Activated T-cell treated with anti-CD3 and anti-CD28 coated beads, Interleukin-2, amount 50 U/mL, for 24 hours (primary cell): ENCODE results near the gene ALDOB.
A peak's percentile ranks its signal among the peaks of the same experiment; 100 is the strongest.

Source experiments
- DNase-seq: peaks from one replicate; pipeline ENCODE4 v3.0.0-alpha.2; 2020
- H3K27ac Mint-ChIP-seq: 2 replicates; pipeline ENCODE4 v1.8.0; 2020; ENCODE audit warnings: mild to moderate bottlenecking, mixed read lengths
- H3K27me3 Mint-ChIP-seq: 2 replicates; pipeline ENCODE4 v1.8.0; 2020; ENCODE audit warnings: mixed read lengths
- H3K36me3 Mint-ChIP-seq: 2 replicates; pipeline ENCODE4 v1.8.0; 2020; ENCODE audit warnings: low read depth, mixed read lengths
- H3K4me1 Mint-ChIP-seq: 2 replicates; pipeline ENCODE4 v1.8.0; 2020; ENCODE audit warnings: low read depth, mixed read lengths
- H3K4me3 Mint-ChIP-seq: 2 replicates; pipeline ENCODE4 v1.8.0; 2020; ENCODE audit warnings: mild to moderate bottlenecking, moderate library complexity, mixed read lengths
- H3K9me3 Mint-ChIP-seq: 2 replicates; pipeline ENCODE4 v1.8.0; 2020; ENCODE audit warnings: mixed read lengths

Gene ALDOB

DNA sequence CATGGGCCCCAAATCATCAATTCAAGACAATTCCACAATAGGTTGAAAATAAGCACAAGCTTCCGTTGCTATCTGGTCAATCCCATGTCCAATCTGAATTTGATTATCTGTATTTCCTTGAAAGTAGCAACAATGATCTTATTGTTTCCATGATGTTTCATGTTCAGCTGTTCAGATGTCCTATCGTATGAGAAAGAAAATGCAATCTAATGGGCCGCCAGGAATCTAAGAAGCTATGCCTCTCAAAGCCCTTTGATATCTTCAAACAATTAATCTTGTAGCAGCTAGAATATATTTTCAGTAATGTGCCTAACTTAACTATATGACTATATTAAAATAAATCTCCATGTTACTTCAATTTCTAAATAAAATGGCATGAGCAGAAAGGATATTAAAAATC, 32.1 kb upstream of the ALDOB start:
- Mint-ChIP-seq H3K4me3 (no peak overlapping the region), H3K27ac (no peak overlapping the region), H3K36me3 (no peaks in the 10 kb centered on the region), H3K27me3 (peaks cover 67% of the 10 kb centered on the region), H3K9me3 (no peaks in the 10 kb centered on the region), H3K4me1 (no peaks in the 10 kb centered on the region)
- no peak for DNase-seq

GRCh38 chr9:101466863-101467262, 31.3 kb upstream of the ALDOB start:
- DNase-seq: no peak
- no peak overlapping the region for H3K4me3 Mint-ChIP-seq
- peaks cover 59% of the 10 kb centered on the region for H3K27me3 Mint-ChIP-seq
- H3K27ac Mint-ChIP-seq: no peak overlapping the region
- no peaks in the 10 kb centered on the region for H3K36me3 Mint-ChIP-seq
- no peaks in the 10 kb centered on the region for H3K9me3 Mint-ChIP-seq
- H3K4me1 Mint-ChIP-seq: no peaks in the 10 kb centered on the region

DNA sequence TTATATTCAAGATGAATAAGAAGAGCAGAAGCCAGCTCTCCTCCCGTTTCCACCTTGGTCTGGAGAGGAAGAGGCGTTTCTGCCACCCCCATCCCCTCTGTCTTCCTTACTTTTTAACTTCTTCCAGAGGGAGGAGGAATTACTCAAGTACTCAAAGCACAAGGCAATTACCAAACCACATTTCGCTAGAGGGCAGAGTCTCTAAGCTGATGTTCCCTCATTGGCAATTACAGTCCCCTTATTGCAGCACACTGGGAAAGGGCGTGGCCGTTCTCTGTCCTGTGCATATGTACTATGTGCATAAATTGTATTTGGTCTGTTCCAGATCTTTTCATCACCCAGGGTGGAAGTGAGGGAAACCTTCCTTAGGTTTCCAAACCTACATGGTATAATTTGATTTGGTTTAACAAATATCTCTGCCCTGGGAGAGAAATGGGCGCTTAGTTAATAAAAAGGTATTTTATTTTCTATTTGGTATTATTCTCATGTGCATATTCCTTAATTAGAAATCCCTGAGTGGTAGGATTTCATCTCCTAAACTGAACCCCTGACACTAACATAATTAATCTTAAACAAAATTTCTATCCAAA, 29.8 kb upstream of the ALDOB start:
- no peaks in the 10 kb centered on the region for H3K9me3 Mint-ChIP-seq
- H3K36me3 Mint-ChIP-seq: no peaks in the 10 kb centered on the region
- H3K4me1 Mint-ChIP-seq: no peaks in the 10 kb centered on the region
- H3K27me3 Mint-ChIP-seq: peaks cover 58% of the 10 kb centered on the region
- DNase-seq: no peak
- no peak overlapping the region for H3K27ac Mint-ChIP-seq
- no peak overlapping the region for H3K4me3 Mint-ChIP-seq

GRCh38 chr9:101463397-101463796, 27.8 kb upstream of the ALDOB start:
- no peaks in the 10 kb centered on the region for H3K9me3 Mint-ChIP-seq
- no peaks in the 10 kb centered on the region for H3K4me1 Mint-ChIP-seq
- H3K4me3 Mint-ChIP-seq: no peak overlapping the region
- no peaks in the 10 kb centered on the region for H3K36me3 Mint-ChIP-seq
- peaks cover 46% of the 10 kb centered on the region for H3K27me3 Mint-ChIP-seq
- no peak for DNase-seq
- H3K27ac Mint-ChIP-seq: no peak overlapping the region

- H3K27ac Mint-ChIP-seq: no peak overlapping the region
- no peak overlapping the region for H3K4me3 Mint-ChIP-seq
- H3K9me3 Mint-ChIP-seq: no peaks in the 10 kb centered on the region
- H3K36me3 Mint-ChIP-seq: no peaks in the 10 kb centered on the region
- H3K4me1 Mint-ChIP-seq: no peaks in the 10 kb centered on the region
- no peak for DNase-seq
- peaks cover 44% of the 10 kb centered on the region for H3K27me3 Mint-ChIP-seq
Observed at GRCh38 chr9:101462558-101462957, 27.0 kb upstream of the ALDOB start.

GRCh38 chr9:101460965-101461364, 25.4 kb upstream of the ALDOB start:
- Mint-ChIP-seq H3K27ac (no peak overlapping the region), H3K4me3 (no peak overlapping the region), H3K9me3 (no peaks in the 10 kb centered on the region), H3K27me3 (peaks cover 39% of the 10 kb centered on the region), H3K4me1 (no peaks in the 10 kb centered on the region), H3K36me3 (no peaks in the 10 kb centered on the region)
- no peak for DNase-seq

DNA sequence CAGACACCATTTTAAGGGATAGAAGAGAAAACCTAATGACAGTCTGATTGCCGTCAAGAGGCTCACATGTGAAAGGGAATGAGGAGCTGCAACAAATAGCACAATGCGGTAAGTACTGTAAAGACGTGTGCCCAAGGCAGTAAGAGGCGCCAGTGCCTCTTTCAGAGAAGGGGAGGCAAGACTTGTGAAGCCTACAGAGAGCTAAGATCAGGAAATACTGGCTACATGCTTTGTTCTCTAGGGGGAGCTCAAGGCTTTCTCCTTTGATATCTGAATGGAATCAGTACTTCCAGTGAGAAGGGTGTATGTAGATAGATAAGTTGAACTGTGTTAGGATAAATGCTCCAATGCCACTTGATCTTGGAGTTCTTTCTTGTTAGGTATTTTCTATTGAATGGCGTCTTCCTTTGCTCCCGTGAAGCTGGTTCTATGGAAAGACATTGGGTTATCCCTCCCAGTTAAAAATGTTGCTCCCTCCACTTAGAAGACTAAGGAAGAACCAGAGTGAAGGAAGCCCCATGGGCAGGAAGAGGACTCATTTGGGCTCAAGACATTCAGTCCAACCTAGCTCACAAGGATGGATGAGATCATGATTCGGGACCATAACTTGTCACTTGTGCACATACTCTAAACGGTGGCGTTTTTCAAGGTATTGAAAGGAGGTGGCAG, 23.5 kb upstream of the ALDOB start:
- Mint-ChIP-seq H3K4me3 (no peak overlapping the region), H3K27ac (no peak overlapping the region), H3K27me3 (peaks cover 29% of the 10 kb centered on the region), H3K36me3 (no peaks in the 10 kb centered on the region), H3K4me1 (no peaks in the 10 kb centered on the region), H3K9me3 (no peaks in the 10 kb centered on the region)
- no peak for DNase-seq

DNA sequence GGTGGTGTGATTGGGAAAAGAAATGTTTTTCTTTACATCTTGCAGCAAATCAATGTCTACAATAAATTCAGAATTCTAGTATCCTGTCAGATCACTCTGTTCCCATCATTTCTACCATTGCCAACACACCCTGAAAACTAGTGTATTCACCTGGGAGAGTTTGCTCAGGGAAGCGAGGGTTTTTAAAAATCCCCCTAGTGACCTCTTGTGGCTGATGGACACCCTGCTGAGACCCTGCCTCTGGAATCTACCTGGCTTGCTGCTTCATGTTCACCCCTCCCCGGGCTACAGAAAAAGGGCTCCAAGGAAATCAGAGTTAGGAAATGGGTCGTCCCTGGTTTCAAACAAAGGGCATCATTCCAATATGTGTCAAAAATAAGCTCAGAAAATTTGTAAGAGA, 21.4 kb upstream of the ALDOB start:
- no peaks in the 10 kb centered on the region for H3K4me1 Mint-ChIP-seq
- peaks cover 34% of the 10 kb centered on the region for H3K27me3 Mint-ChIP-seq
- no peaks in the 10 kb centered on the region for H3K36me3 Mint-ChIP-seq
- no peak overlapping the region for H3K27ac Mint-ChIP-seq
- no peak for DNase-seq
- no peak overlapping the region for H3K4me3 Mint-ChIP-seq
- H3K9me3 Mint-ChIP-seq: no peaks in the 10 kb centered on the region

- no peak for DNase-seq
- Mint-ChIP-seq H3K4me3 (no peak overlapping the region), H3K27me3 (peaks cover 39% of the 10 kb centered on the region), H3K36me3 (no peaks in the 10 kb centered on the region), H3K9me3 (no peaks in the 10 kb centered on the region), H3K27ac (no peak overlapping the region), H3K4me1 (no peaks in the 10 kb centered on the region)
Observed at GRCh38 chr9:101455656-101456240, 20.2 kb upstream of the ALDOB start.

GRCh38 chr9:101453776-101454570, 18.4 kb upstream of the ALDOB start:
- Mint-ChIP-seq H3K27ac (no peak overlapping the region), H3K4me3 (no peak overlapping the region), H3K36me3 (no peaks in the 10 kb centered on the region), H3K9me3 (no peaks in the 10 kb centered on the region), H3K4me1 (peaks cover 5% of the 10 kb centered on the region), H3K27me3 (peaks cover 43% of the 10 kb centered on the region)
- no peak for DNase-seq

DNA sequence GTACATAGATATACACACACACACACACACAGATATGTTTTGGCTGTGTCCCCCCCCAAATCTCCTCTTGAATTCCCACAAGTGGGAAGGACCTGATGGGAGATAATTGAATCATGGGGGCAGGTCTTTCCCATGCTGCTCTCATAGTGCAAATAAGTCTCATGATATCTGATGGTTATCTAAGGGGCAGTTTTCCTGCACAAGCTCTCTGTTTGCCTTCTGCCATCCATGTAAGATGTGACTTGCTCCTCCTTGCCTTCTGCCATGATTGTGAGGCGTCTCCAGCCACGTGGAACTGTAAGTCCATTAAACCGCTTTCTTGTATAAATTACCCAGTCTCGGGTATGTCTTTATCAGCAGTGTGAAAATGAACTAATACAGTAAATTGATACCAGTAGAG, 15.9 kb upstream of the ALDOB start:
- no peaks in the 10 kb centered on the region for H3K9me3 Mint-ChIP-seq
- no peak overlapping the region for H3K27ac Mint-ChIP-seq
- no peak for DNase-seq
- H3K4me3 Mint-ChIP-seq: no peak overlapping the region
- peaks cover 55% of the 10 kb centered on the region for H3K27me3 Mint-ChIP-seq
- H3K36me3 Mint-ChIP-seq: no peaks in the 10 kb centered on the region
- peaks cover 9% of the 10 kb centered on the region for H3K4me1 Mint-ChIP-seq

DNA sequence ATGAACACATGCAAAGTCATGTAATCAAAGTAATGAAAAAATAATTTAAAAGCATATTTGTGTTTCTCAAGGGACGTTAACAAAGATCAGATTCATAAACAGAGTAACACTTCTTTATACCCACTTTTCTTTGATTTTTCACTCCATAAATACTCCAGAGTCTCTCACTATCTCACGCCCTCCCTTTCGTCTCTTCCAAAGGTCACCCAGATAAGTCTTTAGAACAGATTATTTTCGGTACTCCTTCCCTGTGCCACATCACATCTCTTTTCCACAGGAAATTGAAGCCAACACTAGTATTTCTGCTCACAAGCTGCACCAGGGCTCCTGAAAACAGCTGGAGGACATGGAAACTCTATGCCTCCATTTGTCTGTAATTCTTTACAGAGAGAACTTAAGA, 15.4 kb upstream of the ALDOB start:
- peaks cover 9% of the 10 kb centered on the region for H3K4me1 Mint-ChIP-seq
- no peak for DNase-seq
- peaks cover 59% of the 10 kb centered on the region for H3K27me3 Mint-ChIP-seq
- H3K9me3 Mint-ChIP-seq: no peaks in the 10 kb centered on the region
- no peaks in the 10 kb centered on the region for H3K36me3 Mint-ChIP-seq
- no peak overlapping the region for H3K4me3 Mint-ChIP-seq
- H3K27ac Mint-ChIP-seq: no peak overlapping the region

- Mint-ChIP-seq H3K27me3 (peaks cover 70% of the 10 kb centered on the region), H3K4me3 (peak overlapping the region; percentile 61), H3K36me3 (no peaks in the 10 kb centered on the region), H3K27ac (no peak overlapping the region), H3K4me1 (peaks cover 9% of the 10 kb centered on the region), H3K9me3 (no peaks in the 10 kb centered on the region)
- DNase-seq: peak; percentile 69
Observed at GRCh38 chr9:101449071-101449721, 13.6 kb upstream of the ALDOB start.

- no peak for DNase-seq
- Mint-ChIP-seq H3K4me3 (peak overlapping the region; percentile 61), H3K36me3 (no peaks in the 10 kb centered on the region), H3K4me1 (peaks cover 9% of the 10 kb centered on the region), H3K9me3 (no peaks in the 10 kb centered on the region), H3K27ac (no peak overlapping the region), H3K27me3 (peaks cover 73% of the 10 kb centered on the region)
Observed at GRCh38 chr9:101448680-101449070, 13.1 kb upstream of the ALDOB start.
